HEK293 (cell line): ENCODE results near the gene KAT7.

Experiments
- CTCF ChIA-PET: fragments of 350-600 bp; formaldehyde crosslinking; extraction: SDS; loops from one replicate; lab custom pipeline; 2021; ENCODE audit warnings: antibody characterized with exemption; lab: Yijun Ruan, JAX
- POLR2A ChIA-PET: fragments of 300-600 bp; formaldehyde crosslinking; extraction: SDS; loops from one replicate; lab custom pipeline; 2020; ENCODE audit warnings: antibody characterized with exemption, inconsistent platforms; lab: Yijun Ruan, JAX
- H3K27ac ChIP-seq: fragments of 200-500 bp; sonication (Bioruptor generic); 2 replicates; pipeline ENCODE4 v1.5.1; 2014; ENCODE audit warnings: low read depth, low read length, control low read depth, inconsistent platforms; ENCODE audit errors: extremely low read depth
- H3K36me3 ChIP-seq, 2 experiments: fragments of 200-500 bp in 1 of 2; sonication (Bioruptor generic) in 1 of 2; 1 replicate in 1 of 2; 2 replicates in 1 of 2; pipeline ENCODE4 v1.5.1; 2014 to 2017; ENCODE audit warnings: inconsistent platforms in 2 of 2, low read length in 2 of 2; ENCODE audit not compliant: control insufficient read depth in 2 of 2, insufficient read depth in 1 of 2
- H3K4me1 ChIP-seq: fragments of 200-500 bp; sonication (Bioruptor generic); 2 replicates; pipeline ENCODE4 v1.5.1; 2014; ENCODE audit warnings: mild to moderate bottlenecking, low read length, inconsistent platforms; ENCODE audit not compliant: control insufficient read depth, insufficient read depth
- H3K4me3 ChIP-seq: 2 replicates; pipeline ENCODE4 v1.5.1; 2011; ENCODE audit warnings: low read depth, mild to moderate bottlenecking, control low read depth, low read length, moderate library complexity
- H3K9me3 ChIP-seq: fragments of 200-500 bp; sonication (Bioruptor generic); 2 replicates; pipeline ENCODE4 v1.5.1; 2014; ENCODE audit warnings: low read depth, low read length, inconsistent platforms; ENCODE audit not compliant: control insufficient read depth, insufficient read depth
- ELK4 ChIP-seq: IDR thresholded peaks from 2 replicates; pipeline ENCODE4 v1.6.1; 2011; ENCODE audit warnings: mild to moderate bottlenecking, low read depth, low read length, borderline replicate concordance
- KLF1 ChIP-seq: fragments of 450-650 bp; formaldehyde crosslinking; IDR thresholded peaks from 2 replicates; pipeline ENCODE4 v1.5.1; 2016; ENCODE audit warnings: missing biosample characterization, missing genetic modification characterization
- KLF7 ChIP-seq: fragments of 450-650 bp; formaldehyde crosslinking; IDR thresholded peaks from 2 replicates; pipeline ENCODE4 v1.5.1; 2016; ENCODE audit warnings: missing biosample characterization, missing genetic modification characterization, borderline replicate concordance
- PRDM6 ChIP-seq: fragments of 450-650 bp; formaldehyde crosslinking; IDR thresholded peaks from 2 replicates; pipeline ENCODE4 v1.5.1; 2017; ENCODE audit warnings: missing biosample characterization, missing genetic modification characterization
- SCRT2 ChIP-seq: fragments of 450-650 bp; formaldehyde crosslinking; IDR thresholded peaks from 2 replicates; pipeline ENCODE4 v1.5.1; 2016; ENCODE audit warnings: missing biosample characterization, missing genetic modification characterization
- SP7 ChIP-seq: fragments of 450-650 bp; formaldehyde crosslinking; IDR thresholded peaks from 2 replicates; pipeline ENCODE4 v1.5.1; 2016; ENCODE audit warnings: missing biosample characterization, missing genetic modification characterization
- YY1 ChIP-seq: fragments of 450-650 bp; formaldehyde crosslinking; IDR thresholded peaks from 2 replicates; pipeline ENCODE4 v1.5.1; 2018; ENCODE audit warnings: missing biosample characterization, missing genetic modification characterization
- ZBTB1 ChIP-seq: fragments of 450-650 bp; formaldehyde crosslinking; IDR thresholded peaks from 2 replicates; pipeline ENCODE4 v1.5.1; 2016; ENCODE audit warnings: missing biosample characterization, missing genetic modification characterization
- ZBTB11 ChIP-seq: fragments of 450-650 bp; formaldehyde crosslinking; conservative IDR thresholded peaks from 2 replicates; pipeline ENCODE4 v1.5.1; 2016; ENCODE audit warnings: low read depth, missing biosample characterization, missing genetic modification characterization
- ZBTB49 ChIP-seq: fragments of 450-650 bp; formaldehyde crosslinking; IDR thresholded peaks from 2 replicates; pipeline ENCODE4 v1.5.1; 2016; ENCODE audit warnings: missing biosample characterization, missing genetic modification characterization, low read depth
- ZBTB7A ChIP-seq: fragments of 450-650 bp; formaldehyde crosslinking; IDR thresholded peaks from 2 replicates; pipeline ENCODE4 v1.5.1; 2016; ENCODE audit warnings: low read depth, missing biosample characterization, missing genetic modification characterization
- ZNF121 ChIP-seq: fragments of 450-650 bp; formaldehyde crosslinking; IDR thresholded peaks from 2 replicates; pipeline ENCODE4 v1.5.1; 2016; ENCODE audit warnings: missing biosample characterization, missing genetic modification characterization
- ZNF133 ChIP-seq: fragments of 450-650 bp; formaldehyde crosslinking; IDR thresholded peaks from 2 replicates; pipeline ENCODE4 v1.5.1; 2016; ENCODE audit warnings: missing biosample characterization, missing genetic modification characterization
- ZNF169 ChIP-seq: fragments of 450-650 bp; formaldehyde crosslinking; IDR thresholded peaks from 2 replicates; pipeline ENCODE4 v1.5.1; 2016; ENCODE audit warnings: missing biosample characterization, missing genetic modification characterization
- ZNF292 ChIP-seq: fragments of 450-650 bp; formaldehyde crosslinking; IDR thresholded peaks from 2 replicates; pipeline ENCODE4 v1.5.1; 2016; ENCODE audit warnings: low read depth, missing biosample characterization, missing genetic modification characterization, borderline replicate concordance
- ZNF426 ChIP-seq: fragments of 450-650 bp; formaldehyde crosslinking; IDR thresholded peaks from 2 replicates; pipeline ENCODE4 v1.5.1; 2017; ENCODE audit warnings: missing biosample characterization, missing genetic modification characterization, mild to moderate bottlenecking, inconsistent platforms, moderate library complexity
- ZNF529 ChIP-seq: fragments of 450-650 bp; formaldehyde crosslinking; IDR thresholded peaks from 2 replicates; pipeline ENCODE4 v1.5.1; 2017; ENCODE audit warnings: missing genetic modification characterization, missing biosample characterization; ENCODE audit not compliant: insufficient replicate concordance
- ZNF555 ChIP-seq: fragments of 450-650 bp; formaldehyde crosslinking; conservative IDR thresholded peaks from 2 replicates; pipeline ENCODE4 v1.5.1; 2017; ENCODE audit warnings: missing biosample characterization, mild to moderate bottlenecking, missing genetic modification characterization, inconsistent platforms
- ZNF560 ChIP-seq: fragments of 450-650 bp; formaldehyde crosslinking; IDR thresholded peaks from 2 replicates; pipeline ENCODE4 v1.5.1; 2017; ENCODE audit warnings: missing biosample characterization, missing genetic modification characterization, borderline replicate concordance
- ZNF792 ChIP-seq: fragments of 450-650 bp; formaldehyde crosslinking; IDR thresholded peaks from 2 replicates; pipeline ENCODE4 v1.5.1; 2016; ENCODE audit warnings: missing biosample characterization, missing genetic modification characterization
- ZNF843 ChIP-seq: fragments of 450-650 bp; formaldehyde crosslinking; IDR thresholded peaks from 2 replicates; pipeline ENCODE4 v1.5.1; 2016; ENCODE audit warnings: missing biosample characterization, missing genetic modification characterization
- ZXDB ChIP-seq: fragments of 450-650 bp; formaldehyde crosslinking; IDR thresholded peaks from 2 replicates; pipeline ENCODE4 v1.5.1; 2016; ENCODE audit warnings: missing biosample characterization, missing genetic modification characterization

The KAT7 gene

GRCh38 chr17:49758464-49759010, 29.9 kb upstream of the KAT7 start (continued):
- TF ChIP-seq ZNF560 (tag by site-specific recombination) (peak; percentile 78), ZNF426 (tag by site-specific recombination) (peak; percentile 81), ZXDB (tag by site-specific recombination) (peak; percentile 43; the same call in 1 of the 2 replicates), ZNF529 (tag by site-specific recombination) (peak; percentile 40), ZBTB11 (peak; percentile 79)

GRCh38 chr17:49759203-49759602, 29.3 kb upstream of the KAT7 start:
- peaks cover 4% of the 10 kb centered on the region; the same call in 1 of the 2 replicates for H3K4me1 ChIP-seq
- POLR2A ChIA-PET = no interaction called here
- peaks cover 0 to 3% of the 10 kb centered on the region in 2 experiments; a peak in 2 of 3 replicates for H3K36me3 ChIP-seq
- no peak overlapping the region for H3K27ac ChIP-seq
- CTCF ChIA-PET = interaction anchor here (0.6 to 2.7 kb wide), 4 partner anchors 12 to 237 kb away, joined by 3 to 11 read pairs (median 4); partner anchors contain the start of gene SLC35B1
- H3K4me3 ChIP-seq = no peak overlapping the region
- TF ChIP-seq ZNF133 (tag by site-specific recombination) (no peak), YY1 (tag by site-specific recombination) (no peak), SCRT2 (tag by site-specific recombination) (peak; percentile 81)
- H3K9me3 ChIP-seq = no peaks in the 10 kb centered on the region

GRCh38 chr17:49760296-49760695, 28.2 kb upstream of the KAT7 start:
- POLR2A ChIA-PET = no interaction called here
- Histone ChIP-seq H3K9me3 (no peaks in the 10 kb centered on the region), H3K36me3 (peaks cover 0 to 3% of the 10 kb centered on the region in 2 experiments; a peak in 1 of 3 replicates), H3K4me3 (no peak overlapping the region), H3K27ac (no peak overlapping the region), H3K4me1 (peaks cover 9% of the 10 kb centered on the region; the same call in 1 of the 2 replicates)
- CTCF ChIA-PET = interaction anchor here (0.6 to 2.7 kb wide), 3 partner anchors 27 to 65 kb away, joined by 3 to 11 read pairs (median 3); partner anchors contain the start of gene SLC35B1
- TF ChIP-seq ZNF843 (no peak), ZNF792 (tag by site-specific recombination) (no peak), ZBTB1 (no peak), ZNF555 (tag by site-specific recombination) (no peak), ZNF121 (tag by site-specific recombination) (no peak), ZBTB7A (no peak), KLF1 (tag by site-specific recombination) (no peak), SP7 (tag by site-specific recombination) (no peak), ZXDB (tag by site-specific recombination) (no peak), KLF7 (tag by site-specific recombination) (no peak), ZNF292 (tag by site-specific recombination) (no peak), ELK4 (no peak), ZBTB49 (no peak), ZNF169 (tag by site-specific recombination) (no peak), PRDM6 (tag by site-specific recombination) (no peak)
